Common myeloid progenitor, CD34-positive (primary cell): ENCODE data around the gene HDGFL2.
"Not testable (repeated sequence)": the region's sequence is repeated elsewhere in the genome, so short reads cannot be mapped to it uniquely, and the experiment has no call there.

Source experiments
- CTCF ChIA-PET: fragments of 350-600 bp; sonication (Branson Sonifier 250); formaldehyde crosslinking; loops from one replicate; lab custom pipeline; 2021; ENCODE audit warnings: antibody characterized with exemption; lab: Charles Lee
- POLR2A ChIA-PET: fragments of 350-600 bp; sonication (Branson Sonifier 250); formaldehyde crosslinking; loops from one replicate; lab custom pipeline; 2021; ENCODE audit warnings: antibody characterized with exemption; lab: Charles Lee
- DNase-seq, 3 donors: peaks; one replicate each; pipeline versions ENCODE4 v3.0.0 to v3.0.0-alpha.2; 2013
- H3K27ac ChIP-seq, 2 experiments: 1 replicate in 1 of 2; 2 replicates in 1 of 2; pipeline ENCODE4 v1.7.0; 2013; ENCODE audit warnings: inconsistent platforms in 2 of 2, low read length in 2 of 2, mild to moderate bottlenecking in 2 of 2, low read depth in 1 of 2, moderate library complexity in 1 of 2; ENCODE audit not compliant: severe bottlenecking in 2 of 2, insufficient read depth in 1 of 2, poor library complexity in 1 of 2
- H3K27me3 ChIP-seq, 5 experiments: replicated peaks in 2 of 5; 1 replicate in 3 of 5; 2 replicates in 2 of 5; pipeline versions ENCODE4 v1.6.1 to v1.7.0; 2013; ENCODE audit warnings: low read length in 4 of 5, mild to moderate bottlenecking in 2 of 5, moderate library complexity in 2 of 5, inconsistent platforms in 1 of 5; ENCODE audit not compliant: insufficient read depth in 5 of 5, control insufficient read depth in 4 of 5
- H3K36me3 ChIP-seq, 4 experiments: 1 replicate in 2 of 4; 2 replicates in 2 of 4; pipeline versions ENCODE4 v1.6.1 to v1.7.0; 2013; ENCODE audit warnings: low read length in 3 of 4, control low read depth in 1 of 4, mild to moderate bottlenecking in 1 of 4; ENCODE audit not compliant: control insufficient read depth in 4 of 4, insufficient read depth in 4 of 4
- H3K4me1 ChIP-seq, 4 experiments: 1 replicate in 3 of 4; 2 replicates in 1 of 4; pipeline versions ENCODE4 v1.6.1 to v1.7.1; 2013; ENCODE audit warnings: low read length in 3 of 4, mild to moderate bottlenecking in 3 of 4, control low read depth in 1 of 4, inconsistent platforms in 1 of 4, moderate library complexity in 1 of 4; ENCODE audit not compliant: control insufficient read depth in 4 of 4, insufficient read depth in 4 of 4; ENCODE audit errors: control extremely low read depth in 1 of 4
- H3K4me3 ChIP-seq, 7 experiments: 1 replicate in 4 of 7; 2 replicates in 3 of 7; pipeline versions ENCODE4 v1.5.1 to v1.7.0; 2013; ENCODE audit warnings: mild to moderate bottlenecking in 7 of 7, low read length in 6 of 7, moderate library complexity in 6 of 7, inconsistent platforms in 2 of 7, low read depth in 2 of 7, control low read depth in 1 of 7; ENCODE audit not compliant: insufficient read depth in 4 of 7, control insufficient read depth in 1 of 7; ENCODE audit errors: extremely low read depth in 1 of 7
- H3K9me3 ChIP-seq, 5 experiments: 1 replicate in 4 of 5; 2 replicates in 1 of 5; pipeline versions ENCODE4 v1.6.1 to v1.7.1; 2013; ENCODE audit warnings: low read length in 4 of 5, mild to moderate bottlenecking in 2 of 5, inconsistent platforms in 1 of 5, low read depth in 1 of 5, moderate library complexity in 1 of 5; ENCODE audit not compliant: control insufficient read depth in 4 of 5, insufficient read depth in 2 of 5; ENCODE audit errors: control extremely low read depth in 1 of 5
- WGBS: methylation state at CpG from one replicate; pipeline ENCODE4 v1.1.5; 2013; ENCODE audit not compliant: insufficient coverage; 5-methylcytosine and 5-hydroxymethylcytosine counted together

HDGFL2 gene

DNA sequence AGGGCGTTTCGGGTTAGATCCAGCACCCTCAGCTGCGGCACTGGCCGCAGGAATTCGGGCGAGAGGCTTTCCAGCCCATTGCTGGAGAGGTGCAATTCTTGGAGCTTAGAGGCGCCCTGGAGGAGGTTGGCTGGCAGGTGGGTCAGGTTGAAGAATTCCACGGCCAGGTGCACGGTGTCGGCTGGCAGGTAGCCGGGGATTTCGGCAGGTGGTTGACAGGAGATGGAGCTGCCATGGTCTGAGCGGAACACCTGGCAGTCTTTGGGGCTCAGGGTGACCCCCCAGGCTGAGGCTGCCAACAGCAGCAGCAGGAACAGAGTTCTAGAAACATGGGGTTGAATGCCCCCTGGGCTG, 66.5 kb downstream of the HDGFL2 start:
- no peaks in the 10 kb centered on the region for H3K36me3 ChIP-seq
- H3K4me3 ChIP-seq, result no peak overlapping the region
- 97% methylated on average over 13 of the region's 13 CpGs for WGBS
- DNase-seq, result no peak
- H3K4me1 ChIP-seq, result peaks cover 2 to 26% (median 20%) of the 10 kb centered on the region in 4 experiments
- ChIA-PET CTCF (no interaction called here), POLR2A (no interaction called here)
- H3K27me3 ChIP-seq, result peaks cover 0 to 21% (median 7%) of the 10 kb centered on the region in 5 experiments
- no peak overlapping the region for H3K27ac ChIP-seq
- no peaks in the 10 kb centered on the region for H3K9me3 ChIP-seq

DNA sequence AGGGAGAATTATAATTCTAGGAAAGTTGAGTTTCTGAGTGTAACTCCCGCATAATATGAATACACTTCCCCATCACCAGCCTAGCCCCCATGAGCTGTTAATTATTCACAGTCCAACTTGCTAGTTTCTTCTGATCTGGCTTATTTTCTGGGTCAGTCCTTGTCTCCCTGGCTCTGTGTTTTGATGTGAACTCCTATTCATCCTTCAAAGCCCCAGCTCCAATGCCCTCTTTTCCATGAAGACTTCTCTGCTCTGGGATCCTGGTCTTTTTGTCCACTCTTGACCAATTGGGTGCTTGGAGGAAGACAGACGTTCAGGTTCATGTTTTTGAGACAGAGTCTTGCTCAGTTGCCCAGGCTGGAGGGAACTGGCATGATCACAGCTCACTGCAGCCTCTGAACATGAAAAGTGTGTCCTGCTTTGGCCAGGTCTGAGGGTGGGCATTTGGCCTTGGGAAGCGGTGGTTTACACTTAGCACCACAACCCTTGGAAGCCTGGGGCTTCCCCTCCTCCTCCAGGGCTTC, 67.1 kb downstream of the HDGFL2 start:
- H3K9me3 ChIP-seq, result no peaks in the 10 kb centered on the region
- H3K4me3 ChIP-seq, result peak overlapping the region in 1 of 7 experiments; percentile 48
- no peak for DNase-seq
- POLR2A ChIA-PET, result no interaction called here
- WGBS, result 100% methylated on average over 2 of the region's 3 CpGs
- no peaks in the 10 kb centered on the region for H3K36me3 ChIP-seq
- peaks cover 0 to 16% (median 6%) of the 10 kb centered on the region in 5 experiments for H3K27me3 ChIP-seq
- peaks cover 2 to 26% (median 20%) of the 10 kb centered on the region in 4 experiments for H3K4me1 ChIP-seq
- CTCF ChIA-PET, result interaction anchor here (1.4 to 2.6 kb wide), 2 partner anchors 15 to 18 kb away, joined by 3 to 10 read pairs; no protein-coding TSS in a partner anchor
- H3K27ac ChIP-seq, result peak overlapping the region in 1 of 2 experiments; percentile 22

DNA sequence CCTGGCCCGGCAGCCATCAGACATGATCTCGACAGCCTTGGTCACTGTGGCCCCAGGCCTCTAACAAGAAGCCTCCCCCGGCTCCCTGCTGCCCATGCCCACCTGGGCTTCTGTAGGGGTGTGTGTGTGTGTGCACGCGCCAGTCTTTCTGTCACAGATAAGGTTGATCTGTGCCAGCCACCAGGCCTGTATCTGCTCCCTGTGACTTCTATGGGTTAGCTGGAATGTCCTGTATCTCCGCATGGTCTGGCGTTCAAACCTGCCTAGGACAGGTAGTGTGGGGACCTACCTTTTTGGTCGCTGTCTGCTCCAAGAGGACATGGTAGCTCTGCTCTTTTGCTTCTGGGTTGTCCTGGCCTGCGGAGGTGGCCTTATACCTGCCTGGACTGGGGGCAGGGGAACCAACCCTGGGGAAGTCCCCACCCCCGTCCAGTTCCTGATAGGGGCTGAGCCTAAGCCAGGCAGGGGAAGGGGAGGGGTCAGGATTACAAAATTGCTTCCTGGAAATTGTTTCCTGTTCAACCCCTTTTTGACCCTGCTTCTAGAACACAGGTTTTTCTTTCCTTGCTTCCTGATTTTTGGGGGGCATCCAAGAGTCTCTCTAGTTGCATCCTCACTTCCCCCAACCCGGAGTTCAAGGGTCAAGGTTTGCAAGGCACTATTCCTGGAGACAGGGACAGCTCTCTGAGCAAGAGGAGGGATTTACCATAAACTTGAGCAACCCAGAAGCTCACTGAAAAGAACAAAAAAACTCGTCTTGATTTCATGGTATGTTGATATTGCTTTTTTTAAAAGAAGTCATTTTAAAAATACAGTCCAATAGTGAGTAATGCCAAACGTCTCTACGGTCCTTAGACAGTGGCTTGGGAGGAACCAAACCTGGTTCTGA, 67.8 kb downstream of the HDGFL2 start, which contains the start of gene LRG1:
Gene LRG1 (minus strand): TSS at position 344 of the 889 bp plus-strand sequence. CDS start 23 bp downstream, at position 321.
- Histone ChIP-seq H3K36me3 (no peaks in the 10 kb centered on the region), H3K4me3 (peak within 1 kb of the TSS in 3 of 7 experiments; percentile 41 to 48 (median 45)), H3K4me1 (peaks cover 2 to 22% (median 17%) of the 10 kb centered on the region in 4 experiments), H3K27ac (peak within 1 kb of the TSS in 1 of 2 experiments; percentile 53), H3K27me3 (peaks cover 0 to 9% (median 6%) of the 10 kb centered on the region in 5 experiments), H3K9me3 (no peaks in the 10 kb centered on the region)
- DNase-seq, result peak in 2 of 3 donors; percentile 55 to 66
- WGBS, result 67% methylated on average over 8 of the region's 14 CpGs
- ChIA-PET CTCF (interaction anchor here (0.7 to 2.6 kb wide), 6 partner anchors 15 to 93 kb away, joined by 3 to 10 read pairs (median 5); no protein-coding TSS in a partner anchor), POLR2A (interaction anchor here (0.6 kb wide), 1 partner anchor 68 kb away, joined by 3 read pairs; no protein-coding TSS in a partner anchor)

DNA sequence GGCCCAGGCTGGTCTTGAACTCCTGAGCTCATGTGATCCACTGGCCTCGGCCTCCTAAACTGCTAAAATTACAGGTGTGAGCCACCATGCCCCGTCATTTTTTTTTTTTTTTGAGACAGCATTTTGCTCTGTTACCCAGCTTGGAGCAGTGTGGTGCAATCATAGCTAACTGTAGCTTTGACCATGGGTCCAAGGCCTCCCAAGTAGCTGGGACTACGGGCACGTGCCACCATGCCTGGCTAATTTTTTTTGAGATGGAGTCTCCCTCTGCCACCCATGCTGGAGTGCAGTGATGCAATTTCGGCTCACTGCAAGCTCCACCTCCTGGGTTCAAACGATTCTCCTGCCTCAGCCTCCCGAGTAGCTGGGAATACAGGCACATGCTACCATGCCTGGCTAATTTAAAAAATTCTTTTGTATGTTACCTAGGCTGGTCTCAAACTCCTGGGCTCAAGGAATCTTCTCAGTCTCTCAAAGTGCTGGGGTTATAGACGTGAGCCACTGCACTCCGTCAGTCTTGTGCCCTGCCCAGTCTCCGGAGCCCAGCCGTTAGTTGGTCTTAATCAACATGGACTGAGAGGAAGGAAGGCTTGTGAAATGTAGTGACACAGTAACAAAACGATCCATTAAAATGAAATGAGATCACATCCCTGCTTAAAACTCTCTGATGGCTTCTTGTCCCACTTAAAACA, 69.2 kb downstream of the HDGFL2 start:
- no peak overlapping the region for H3K27ac ChIP-seq
- no peaks in the 10 kb centered on the region for H3K9me3 ChIP-seq
- WGBS, result 93% methylated on average over 10 of the region's 12 CpGs
- H3K4me1 ChIP-seq, result peaks cover 2 to 16% (median 9%) of the 10 kb centered on the region in 4 experiments
- ChIA-PET POLR2A (no interaction called here), CTCF (interaction anchor here (0.9 to 2.6 kb wide), 3 partner anchors 14 to 25 kb away, joined by 4 to 10 read pairs (median 6); no protein-coding TSS in a partner anchor)
- H3K27me3 ChIP-seq, result no peaks in the 10 kb centered on the region
- no peak for DNase-seq
- H3K4me3 ChIP-seq, result no peak overlapping the region
- H3K36me3 ChIP-seq, result no peaks in the 10 kb centered on the region

DNA sequence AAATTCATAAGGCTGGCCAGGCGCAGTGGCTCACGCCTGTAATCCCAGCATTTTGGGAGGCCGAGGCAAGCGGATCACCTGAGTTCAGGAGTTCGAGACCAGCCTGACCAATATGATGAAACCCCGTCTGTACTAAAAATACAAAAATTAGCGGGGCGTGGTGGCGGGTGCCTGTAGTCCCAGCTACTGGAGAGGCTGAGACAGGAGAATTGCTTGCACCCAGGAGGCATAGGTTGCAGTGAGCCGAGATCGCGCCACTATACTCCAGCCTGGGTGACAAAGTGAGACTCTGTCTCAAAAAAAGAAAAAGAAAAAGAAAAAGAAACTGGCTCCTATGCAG, 69.7 kb downstream of the HDGFL2 start:
- peaks cover 2 to 16% (median 9%) of the 10 kb centered on the region in 4 experiments for H3K4me1 ChIP-seq
- H3K27ac ChIP-seq, H3K27me3 ChIP-seq, POLR2A ChIA-PET, H3K4me3 ChIP-seq, H3K9me3 ChIP-seq, H3K36me3 ChIP-seq, DNase-seq: not testable (repeated sequence)
- CTCF ChIA-PET, result interaction anchor here (2.6 kb wide), 1 partner anchor 17 kb away, joined by 10 read pairs; no protein-coding TSS in a partner anchor
- WGBS, result 99% methylated on average over 10 of the region's 12 CpGs

DNA sequence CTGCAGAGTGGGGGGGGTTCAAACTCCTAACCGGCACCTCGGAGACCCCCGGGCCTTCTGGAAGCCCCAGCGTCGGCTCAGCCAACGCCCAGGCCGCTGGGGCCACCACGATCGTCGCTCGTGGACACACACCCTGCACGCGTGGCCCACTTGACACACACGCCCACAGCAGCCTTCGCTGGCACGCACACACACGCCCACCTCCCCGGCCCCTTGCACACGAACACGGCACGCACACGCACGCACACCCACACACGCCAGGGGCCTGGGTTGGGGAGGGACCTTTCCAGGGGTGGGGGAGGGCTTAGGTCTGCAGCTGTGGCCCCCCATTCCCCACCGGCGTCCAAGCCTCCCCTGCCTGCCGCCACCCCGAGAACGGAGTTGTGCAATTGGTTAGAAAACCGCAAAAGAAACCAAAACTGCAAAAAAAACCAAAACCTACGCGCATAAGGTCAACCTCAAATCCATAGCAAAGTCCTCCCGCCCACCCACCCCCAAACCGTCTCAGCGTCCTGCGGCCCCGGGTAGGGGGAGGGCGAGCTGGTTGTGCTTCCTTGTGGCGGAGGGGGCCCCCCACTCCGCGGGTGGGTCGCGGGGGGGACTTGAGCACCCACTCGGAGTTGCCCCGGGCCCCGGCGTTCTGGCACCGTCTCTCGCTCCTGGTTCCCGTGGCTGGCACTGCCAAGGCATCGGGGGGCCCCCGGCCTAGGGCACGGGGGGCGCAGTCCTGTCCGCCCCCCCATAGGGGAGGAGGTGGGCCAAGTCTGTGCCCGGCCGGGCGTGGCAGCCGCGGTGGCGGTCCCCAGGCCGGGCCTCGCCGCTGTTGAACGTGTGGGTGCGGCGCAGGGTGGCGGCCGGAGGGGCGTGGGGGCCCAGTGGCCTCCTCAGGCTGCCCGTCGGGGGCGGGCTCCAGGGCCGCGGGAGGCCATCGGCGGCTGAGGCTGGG, 71.1 kb downstream of the HDGFL2 start:
- no peaks in the 10 kb centered on the region for H3K36me3 ChIP-seq
- POLR2A ChIA-PET, result no interaction called here
- no peaks in the 10 kb centered on the region for H3K27me3 ChIP-seq
- 83% methylated on average over 50 of the region's 77 CpGs for WGBS
- DNase-seq, result peak in 2 of 3 donors; percentile 45 to 46
- CTCF ChIA-PET, result no interaction called here
- H3K4me3 ChIP-seq, result no peak overlapping the region
- no peak overlapping the region for H3K27ac ChIP-seq
- H3K9me3 ChIP-seq, result no peaks in the 10 kb centered on the region
- H3K4me1 ChIP-seq, result peaks cover 2 to 16% (median 9%) of the 10 kb centered on the region in 4 experiments
